Measurements from ENCODE around the gene ZNF385A.
"Not testable (repeated sequence)": the region's sequence is repeated elsewhere in the genome, so short reads cannot be mapped to it uniquely, and the experiment has no call there.

ZNF385A gene

DNA sequence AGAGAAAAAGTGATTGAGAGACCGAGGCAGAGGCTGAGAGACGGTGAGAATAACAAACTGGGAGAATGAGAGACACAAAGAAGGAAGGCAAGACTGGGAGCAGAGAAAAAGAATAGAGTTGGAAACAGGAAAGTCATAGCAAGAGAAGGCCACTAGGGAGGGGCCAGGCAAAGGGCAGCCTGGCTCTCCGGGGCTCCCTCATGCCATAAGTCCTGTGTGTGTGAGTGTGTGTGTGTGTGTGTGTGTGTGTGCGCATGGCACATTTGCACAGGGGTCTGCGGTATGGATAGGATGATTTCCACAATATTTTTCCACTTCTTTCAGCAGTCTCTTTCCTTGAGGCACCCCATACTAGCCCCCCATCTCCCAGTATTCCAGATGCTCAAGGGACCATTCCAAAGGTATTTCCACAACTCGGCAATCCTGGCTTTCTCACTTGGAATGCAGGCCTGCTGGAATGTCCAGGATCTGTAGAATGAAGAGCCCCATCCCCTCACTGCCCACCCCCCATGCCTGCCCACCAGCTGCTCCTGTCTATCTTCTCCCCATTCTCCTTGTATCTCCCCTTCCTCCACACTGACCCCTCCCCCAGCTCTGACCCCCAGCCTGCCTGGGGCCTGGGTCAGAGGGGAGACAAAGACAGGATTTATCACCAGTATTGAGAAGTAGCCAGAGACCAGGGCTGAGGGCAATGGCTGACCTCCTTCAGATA, 29.3 kb downstream of the ZNF385A start:
- TF ChIP-seq, protein P1, sequence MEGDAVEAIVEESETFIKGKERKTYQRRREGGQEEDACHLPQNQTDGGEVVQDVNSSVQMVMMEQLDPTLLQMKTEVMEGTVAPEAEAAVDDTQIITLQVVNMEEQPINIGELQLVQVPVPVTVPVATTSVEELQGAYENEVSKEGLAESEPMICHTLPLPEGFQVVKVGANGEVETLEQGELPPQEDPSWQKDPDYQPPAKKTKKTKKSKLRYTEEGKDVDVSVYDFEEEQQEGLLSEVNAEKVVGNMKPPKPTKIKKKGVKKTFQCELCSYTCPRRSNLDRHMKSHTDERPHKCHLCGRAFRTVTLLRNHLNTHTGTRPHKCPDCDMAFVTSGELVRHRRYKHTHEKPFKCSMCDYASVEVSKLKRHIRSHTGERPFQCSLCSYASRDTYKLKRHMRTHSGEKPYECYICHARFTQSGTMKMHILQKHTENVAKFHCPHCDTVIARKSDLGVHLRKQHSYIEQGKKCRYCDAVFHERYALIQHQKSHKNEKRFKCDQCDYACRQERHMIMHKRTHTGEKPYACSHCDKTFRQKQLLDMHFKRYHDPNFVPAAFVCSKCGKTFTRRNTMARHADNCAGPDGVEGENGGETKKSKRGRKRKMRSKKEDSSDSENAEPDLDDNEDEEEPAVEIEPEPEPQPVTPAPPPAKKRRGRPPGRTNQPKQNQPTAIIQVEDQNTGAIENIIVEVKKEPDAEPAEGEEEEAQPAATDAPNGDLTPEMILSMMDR (IDR thresholded peaks at IDR 0.05; ENCODE audit: low read depth, low read length), result peak; percentile 3
- no peak for DNase-seq (ENCODE audit: low read depth in 2 of 2)
- no peak overlapping the region for H3K4me3 ChIP-seq (replicated peaks in 1 of 2; ENCODE audit: low read depth in 2 of 2, low read length in 2 of 2)

DNA sequence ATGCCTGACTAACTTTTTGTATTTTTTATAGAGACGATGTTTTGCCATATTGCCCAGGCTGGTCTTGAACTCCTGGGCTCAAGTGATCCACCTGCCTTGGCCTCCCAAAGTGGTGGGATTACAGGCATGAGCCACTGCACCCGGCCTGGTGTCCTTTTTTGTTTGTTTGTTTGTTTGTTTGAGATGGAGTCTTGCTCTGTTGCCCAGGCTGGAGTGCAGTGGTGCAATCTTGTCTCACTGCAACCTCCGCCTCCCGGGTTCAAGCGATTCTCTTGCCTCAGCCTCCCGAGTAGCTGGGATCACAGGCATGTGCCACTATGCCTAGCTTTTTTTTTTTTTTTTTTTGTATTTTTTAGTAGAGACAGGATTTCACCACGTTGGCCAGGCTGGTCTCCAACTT, 30.3 kb downstream of the ZNF385A start:
- DNase-seq (ENCODE audit: low read depth in 2 of 2); H3K4me3 ChIP-seq (replicated peaks in 1 of 2; ENCODE audit: low read depth in 2 of 2, low read length in 2 of 2): not testable (repeated sequence)

DNA sequence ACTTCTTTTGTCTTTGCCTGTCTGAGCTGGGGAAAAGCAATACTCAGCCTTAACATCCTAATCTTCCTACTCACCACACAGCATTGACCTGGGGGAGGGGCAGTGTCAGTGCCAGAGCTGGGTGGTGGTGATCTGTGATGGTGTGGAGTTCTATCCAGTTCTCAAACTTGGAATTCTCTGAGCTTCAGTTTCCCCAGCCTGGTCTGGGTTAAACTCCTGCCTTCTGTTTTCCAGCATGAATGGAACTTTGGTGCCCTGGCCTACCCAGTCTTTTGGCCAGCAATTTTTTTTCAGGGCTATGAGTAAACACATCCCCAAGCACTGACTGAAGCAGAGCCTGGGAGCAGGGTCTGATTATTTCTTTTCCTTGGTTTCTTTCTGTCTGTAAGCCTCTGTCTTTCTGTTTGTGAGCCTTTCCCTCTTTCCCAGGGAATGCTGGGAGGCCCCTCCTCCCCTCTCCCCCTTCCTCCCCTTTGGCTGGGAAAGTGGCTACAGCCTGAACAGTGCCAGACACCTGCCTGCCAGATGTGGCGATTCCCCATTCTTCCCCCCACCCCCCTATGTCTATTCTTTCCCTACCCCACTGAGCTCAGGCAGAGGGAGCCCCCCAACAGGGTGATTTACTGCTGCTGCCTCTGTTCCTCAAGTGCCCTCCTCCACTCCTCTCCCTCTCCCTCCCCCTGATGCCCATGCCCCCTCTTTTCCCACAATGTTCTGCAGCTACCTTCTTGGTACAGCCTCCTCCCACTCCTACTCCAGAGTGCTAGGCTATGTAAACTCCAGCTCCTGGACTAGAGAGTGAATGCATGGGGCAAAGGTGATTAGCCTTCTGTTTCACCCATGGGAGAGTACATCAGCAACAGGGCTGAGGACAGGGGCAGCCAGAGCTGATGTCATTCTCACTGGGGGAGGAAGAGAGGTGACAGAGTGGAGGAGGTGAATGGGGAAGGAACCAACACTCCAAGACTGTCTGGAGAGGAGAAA, 31.4 kb downstream of the ZNF385A start:
- DNase-seq (ENCODE audit: low read depth in 2 of 2), result peak; percentile 28 to 30
- TF ChIP-seq, protein P1 (IDR thresholded peaks at IDR 0.05; ENCODE audit: low read depth, low read length), result no peak

DNA sequence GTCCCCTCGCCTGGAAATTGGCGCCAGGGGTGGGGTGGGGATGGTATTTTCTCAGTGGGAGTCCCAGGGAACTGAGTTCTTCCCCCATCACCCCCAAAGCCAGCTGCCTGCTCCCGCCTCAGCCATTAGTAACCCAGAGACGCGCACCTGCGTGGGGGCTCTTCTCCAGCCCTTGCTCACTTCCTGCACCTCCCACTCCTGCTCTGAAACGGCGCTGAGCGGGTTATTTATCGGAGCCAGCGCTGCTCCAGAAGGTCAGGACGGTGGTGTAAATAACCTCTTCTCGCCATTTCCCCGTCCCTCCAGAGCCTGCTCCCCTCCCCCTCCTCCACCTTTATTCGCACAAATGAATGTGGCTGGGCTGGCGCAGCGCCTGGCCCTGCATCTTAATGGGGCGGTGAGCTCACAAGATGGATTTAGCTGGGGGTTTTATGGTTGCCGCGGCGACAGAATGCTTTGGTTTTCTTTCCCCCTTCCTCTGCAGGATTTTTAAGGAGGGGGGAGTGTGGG, 32.5 kb downstream of the ZNF385A start:
- no peak overlapping the region for H3K4me3 ChIP-seq (replicated peaks in 1 of 2; ENCODE audit: low read depth in 2 of 2, low read length in 2 of 2)
- DNase-seq (ENCODE audit: low read depth in 2 of 2), result peak in 1 of 2 donors; percentile 46
- TF ChIP-seq, protein P1 (IDR thresholded peaks at IDR 0.05; ENCODE audit: low read depth, low read length), result no peak

More for the DNA sequence above, 31.4 kb downstream of the ZNF385A start:
- H3K4me3 ChIP-seq (replicated peaks in 1 of 2; ENCODE audit: low read depth in 2 of 2, low read length in 2 of 2), result no peak overlapping the region

DNA sequence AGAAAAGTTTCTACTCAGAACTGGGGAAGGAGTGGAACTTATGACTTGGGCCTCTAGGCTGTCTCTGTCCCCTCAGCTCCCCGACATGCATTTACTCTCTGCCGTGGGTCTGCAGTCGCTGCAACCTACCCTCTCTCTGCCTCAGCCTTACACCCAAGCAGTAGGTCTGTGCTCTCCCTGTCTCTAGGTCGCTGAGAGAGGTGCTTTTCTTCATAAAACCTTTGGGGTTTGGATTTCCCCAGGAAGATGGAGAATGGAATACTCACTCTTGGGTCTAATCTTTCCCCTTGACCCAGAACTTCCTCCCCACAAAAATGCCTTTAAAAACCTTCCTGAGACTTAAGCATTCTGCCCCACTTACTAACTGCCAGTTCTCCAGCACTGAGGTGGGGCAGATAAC, 33.2 kb downstream of the ZNF385A start:
- TF ChIP-seq, protein P1 (IDR thresholded peaks at IDR 0.05; ENCODE audit: low read depth, low read length), result no peak
- no peak overlapping the region for H3K4me3 ChIP-seq (replicated peaks in 1 of 2; ENCODE audit: low read depth in 2 of 2, low read length in 2 of 2)

DNA sequence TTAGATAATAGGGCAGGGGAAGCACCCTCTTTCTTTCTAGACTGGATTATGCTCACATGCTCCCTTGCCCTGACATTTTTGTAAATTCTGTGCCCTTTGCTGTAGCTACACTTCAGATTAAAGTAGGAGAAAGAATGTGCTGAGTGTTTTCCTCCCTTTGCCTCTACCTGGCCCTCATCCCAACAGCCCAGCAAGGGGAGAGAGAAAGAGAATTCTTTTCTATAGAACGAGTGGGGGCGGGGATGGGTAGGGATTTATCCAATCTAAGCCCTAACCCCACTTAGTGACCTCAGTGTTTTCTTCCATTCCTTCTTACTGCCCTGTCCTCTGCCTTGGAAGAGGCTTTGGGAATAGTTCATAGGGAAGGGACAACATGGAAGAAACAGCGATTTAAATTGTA, 33.8 kb downstream of the ZNF385A start:
- H3K4me3 ChIP-seq (replicated peaks in 1 of 2; ENCODE audit: low read depth in 2 of 2, low read length in 2 of 2), result no peak overlapping the region
- TF ChIP-seq, protein P1 (IDR thresholded peaks at IDR 0.05; ENCODE audit: low read depth, low read length), result no peak
- DNase-seq (ENCODE audit: low read depth in 2 of 2), result peak in 1 of 2 donors; percentile 42

More for the DNA sequence above, 33.2 kb downstream of the ZNF385A start:
- DNase-seq (ENCODE audit: low read depth in 2 of 2), result no peak

DNA sequence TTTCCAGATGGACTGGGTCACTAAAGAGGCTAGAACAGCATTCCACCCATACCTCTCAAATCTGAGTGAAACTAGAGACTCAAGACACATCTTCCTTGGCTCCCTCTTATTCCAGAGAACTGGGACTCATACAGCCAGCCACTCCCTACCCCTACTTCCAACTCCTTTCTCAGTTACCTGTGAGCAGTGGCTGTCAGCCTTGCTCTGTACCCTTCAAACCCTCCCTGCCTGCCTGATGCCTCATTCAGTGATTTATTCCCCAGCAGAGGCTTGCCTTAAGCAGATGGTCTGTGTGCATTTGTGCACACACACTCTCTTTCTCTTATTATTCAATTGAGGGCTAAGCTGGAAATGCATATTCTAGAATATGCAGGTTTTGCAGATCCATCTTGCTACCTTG, 34.9 kb downstream of the ZNF385A start:
- TF ChIP-seq, protein P1 (IDR thresholded peaks at IDR 0.05; ENCODE audit: low read depth, low read length), result no peak
- no peak overlapping the region for H3K4me3 ChIP-seq (replicated peaks in 1 of 2; ENCODE audit: low read depth in 2 of 2, low read length in 2 of 2)
- no peak for DNase-seq (ENCODE audit: low read depth in 2 of 2)

Data from cardiac fibroblast (primary cell).